ENCODE data around the gene TPO.

Gene TPO

DNA sequence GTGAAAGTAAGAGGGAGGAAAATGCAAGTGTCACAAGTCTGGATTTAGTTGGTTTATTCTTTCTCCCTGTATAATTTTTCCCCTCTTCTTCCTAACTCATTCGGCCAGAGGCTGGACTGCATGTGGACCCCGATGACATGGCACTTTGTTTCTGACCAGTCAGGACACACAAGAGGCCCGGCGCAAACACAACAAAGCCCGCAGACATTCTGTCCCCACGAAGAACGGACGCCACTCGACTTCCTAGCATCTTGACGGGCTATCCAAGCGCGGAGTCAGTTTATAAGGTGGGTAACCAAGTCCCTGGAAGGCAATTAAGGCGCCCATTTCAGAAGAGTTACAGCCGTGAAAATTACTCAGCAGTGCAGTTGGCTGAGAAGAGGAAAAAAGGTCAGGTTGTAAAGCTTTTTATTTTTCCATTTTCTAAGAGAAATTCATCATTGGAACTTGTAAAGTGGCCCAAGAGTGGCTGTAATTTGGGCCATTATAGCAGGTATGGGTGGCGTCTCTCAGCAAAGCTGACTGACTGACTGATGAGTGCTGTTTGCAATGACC, at the start of gene TPO:
TSS of gene TPO (plus strand) at position 308 of the 555 bp plus-strand sequence. CDS start 946 bp downstream, outside the sequence.
- no peaks in the 10 kb centered on the region for H3K9me3 ChIP-seq (ENCODE audit: control insufficient read depth, low read length)
- no peaks in the 10 kb centered on the region for H3K4me1 ChIP-seq (ENCODE audit: control insufficient read depth, insufficient read depth, low read length)
- H3K9ac ChIP-seq (ENCODE audit: low read length), result no peak within 1 kb of the TSS
- no peaks in the 10 kb centered on the region for H3K36me3 ChIP-seq (ENCODE audit: control insufficient read depth, insufficient read depth, low read length)
- no peaks in the 10 kb centered on the region for H3K27me3 ChIP-seq (ENCODE audit: control insufficient read depth, insufficient read depth, low read length)
- no peak within 1 kb of the TSS for H3K4me3 ChIP-seq (ENCODE audit: low read length)

- H3K9ac ChIP-seq (ENCODE audit: low read length), result no peak overlapping the region
- no peaks in the 10 kb centered on the region for H3K36me3 ChIP-seq (ENCODE audit: control insufficient read depth, insufficient read depth, low read length)
- no peaks in the 10 kb centered on the region for H3K27me3 ChIP-seq (ENCODE audit: control insufficient read depth, insufficient read depth, low read length)
- no peak overlapping the region for H3K4me3 ChIP-seq (ENCODE audit: low read length)
- no peaks in the 10 kb centered on the region for H3K4me1 ChIP-seq (ENCODE audit: control insufficient read depth, insufficient read depth, low read length)
- no peaks in the 10 kb centered on the region for H3K9me3 ChIP-seq (ENCODE audit: control insufficient read depth, low read length)
Measured at GRCh38 chr2:1366546-1367134, 46.6 kb upstream of the TPO start.

GRCh38 chr2:1367601-1368000, 45.7 kb upstream of the TPO start:
- H3K4me3 ChIP-seq (ENCODE audit: low read length), result no peak overlapping the region
- H3K36me3 ChIP-seq (ENCODE audit: control insufficient read depth, insufficient read depth, low read length), result no peaks in the 10 kb centered on the region
- no peaks in the 10 kb centered on the region for H3K27me3 ChIP-seq (ENCODE audit: control insufficient read depth, insufficient read depth, low read length)
- no peak overlapping the region for H3K9ac ChIP-seq (ENCODE audit: low read length)
- H3K4me1 ChIP-seq (ENCODE audit: control insufficient read depth, insufficient read depth, low read length), result no peaks in the 10 kb centered on the region
- H3K9me3 ChIP-seq (ENCODE audit: control insufficient read depth, low read length), result no peaks in the 10 kb centered on the region

- Histone ChIP-seq H3K9me3 (ENCODE audit: control insufficient read depth, low read length) (no peaks in the 10 kb centered on the region), H3K36me3 (ENCODE audit: control insufficient read depth, insufficient read depth, low read length) (no peaks in the 10 kb centered on the region), H3K4me3 (ENCODE audit: low read length) (no peak overlapping the region), H3K27me3 (ENCODE audit: control insufficient read depth, insufficient read depth, low read length) (no peaks in the 10 kb centered on the region), H3K4me1 (ENCODE audit: control insufficient read depth, insufficient read depth, low read length) (no peaks in the 10 kb centered on the region), H3K9ac (ENCODE audit: low read length) (no peak overlapping the region)
Measured at GRCh38 chr2:1369905-1370304, 43.4 kb upstream of the TPO start.

DNA sequence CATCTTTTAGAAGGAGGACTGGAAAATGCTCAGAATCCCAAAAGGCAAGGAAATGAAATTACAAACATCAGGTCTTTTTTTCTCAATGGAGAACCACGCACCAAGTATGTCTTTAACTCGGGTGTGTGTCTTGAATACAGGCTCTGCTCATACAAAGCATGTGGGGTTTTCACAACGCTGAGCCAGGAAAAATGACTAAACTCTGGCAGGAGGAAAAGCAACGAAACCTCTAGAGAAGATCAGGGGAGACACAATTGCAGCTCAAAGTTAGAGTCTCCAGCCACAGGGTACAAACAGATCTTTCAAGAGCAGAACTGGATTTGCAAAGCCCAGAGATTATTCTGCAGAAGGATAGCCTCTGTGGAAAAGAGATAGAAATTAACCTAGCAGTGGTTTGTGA, 42.8 kb upstream of the TPO start:
- H3K9me3 ChIP-seq (ENCODE audit: control insufficient read depth, low read length), result no peaks in the 10 kb centered on the region
- H3K4me1 ChIP-seq (ENCODE audit: control insufficient read depth, insufficient read depth, low read length), result no peaks in the 10 kb centered on the region
- H3K27me3 ChIP-seq (ENCODE audit: control insufficient read depth, insufficient read depth, low read length), result no peaks in the 10 kb centered on the region
- H3K36me3 ChIP-seq (ENCODE audit: control insufficient read depth, insufficient read depth, low read length), result no peaks in the 10 kb centered on the region
- no peak overlapping the region for H3K9ac ChIP-seq (ENCODE audit: low read length)
- no peak overlapping the region for H3K4me3 ChIP-seq (ENCODE audit: low read length)

- Histone ChIP-seq H3K27me3 (ENCODE audit: control insufficient read depth, insufficient read depth, low read length) (no peaks in the 10 kb centered on the region), H3K36me3 (ENCODE audit: control insufficient read depth, insufficient read depth, low read length) (no peaks in the 10 kb centered on the region)
Measured at GRCh38 chr2:1371082-1371481, 42.2 kb upstream of the TPO start.

GRCh38 chr2:1373830-1374229, 39.4 kb upstream of the TPO start:
- Histone ChIP-seq H3K27me3 (ENCODE audit: control insufficient read depth, insufficient read depth, low read length) (no peaks in the 10 kb centered on the region), H3K9ac (ENCODE audit: low read length) (no peak overlapping the region)

More at GRCh38 chr2:1371082-1371481, 42.2 kb upstream of the TPO start:
- Histone ChIP-seq H3K4me1 (ENCODE audit: control insufficient read depth, insufficient read depth, low read length) (no peaks in the 10 kb centered on the region), H3K9ac (ENCODE audit: low read length) (no peak overlapping the region), H3K4me3 (ENCODE audit: low read length) (no peak overlapping the region), H3K9me3 (ENCODE audit: control insufficient read depth, low read length) (no peaks in the 10 kb centered on the region)

DNA sequence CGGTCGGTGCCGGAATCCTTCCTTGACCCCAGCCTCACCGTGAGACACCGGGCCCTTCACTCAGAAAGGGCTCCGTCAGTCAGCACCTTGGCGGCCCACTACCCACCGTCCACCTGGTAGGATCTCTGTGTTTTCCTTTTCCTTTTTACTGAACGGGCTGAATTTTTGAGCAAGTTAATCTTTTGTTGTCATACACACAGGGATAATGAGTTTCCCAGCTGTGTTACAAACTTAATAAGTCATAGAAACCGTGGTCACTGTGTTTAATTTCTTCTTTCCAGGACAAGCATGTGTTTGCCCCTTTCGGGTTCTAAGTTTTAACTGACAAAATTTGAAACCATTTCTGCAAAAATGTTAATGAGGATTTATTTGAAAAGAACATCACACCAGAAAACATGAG, 39.0 kb upstream of the TPO start:
- no peak overlapping the region for H3K4me3 ChIP-seq (ENCODE audit: low read length)

More at GRCh38 chr2:1373830-1374229, 39.4 kb upstream of the TPO start:
- no peaks in the 10 kb centered on the region for H3K4me1 ChIP-seq (ENCODE audit: control insufficient read depth, insufficient read depth, low read length)
- H3K9me3 ChIP-seq (ENCODE audit: control insufficient read depth, low read length), result no peaks in the 10 kb centered on the region
- H3K4me3 ChIP-seq (ENCODE audit: low read length), result no peak overlapping the region
- no peaks in the 10 kb centered on the region for H3K36me3 ChIP-seq (ENCODE audit: control insufficient read depth, insufficient read depth, low read length)

DNA sequence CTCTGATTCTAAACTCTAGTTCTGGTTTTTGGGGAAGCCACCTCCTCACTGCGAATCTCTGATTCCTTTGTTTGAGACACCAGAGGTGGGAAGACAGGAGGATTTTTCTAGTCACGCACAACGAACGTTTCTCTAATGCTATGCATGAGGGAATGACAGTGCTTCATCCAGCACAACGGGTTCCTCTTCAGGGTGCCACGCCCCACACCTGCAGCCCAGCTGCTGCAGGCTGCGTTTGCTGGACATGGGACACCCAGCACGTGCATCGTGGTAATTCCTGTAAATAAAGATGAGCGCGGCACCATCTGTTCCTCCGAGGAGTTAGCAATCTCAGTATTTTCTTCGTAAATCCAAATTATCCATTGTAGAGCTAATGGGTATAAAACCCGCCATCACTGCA, 37.5 kb upstream of the TPO start:
- Histone ChIP-seq H3K27me3 (ENCODE audit: control insufficient read depth, insufficient read depth, low read length) (no peaks in the 10 kb centered on the region), H3K9me3 (ENCODE audit: control insufficient read depth, low read length) (no peaks in the 10 kb centered on the region), H3K4me3 (ENCODE audit: low read length) (no peak overlapping the region), H3K4me1 (ENCODE audit: control insufficient read depth, insufficient read depth, low read length) (no peaks in the 10 kb centered on the region), H3K9ac (ENCODE audit: low read length) (no peak overlapping the region), H3K36me3 (ENCODE audit: control insufficient read depth, insufficient read depth, low read length) (no peaks in the 10 kb centered on the region)

More for the DNA sequence above, 39.0 kb upstream of the TPO start:
- Histone ChIP-seq H3K36me3 (ENCODE audit: control insufficient read depth, insufficient read depth, low read length) (no peaks in the 10 kb centered on the region), H3K9me3 (ENCODE audit: control insufficient read depth, low read length) (no peaks in the 10 kb centered on the region), H3K9ac (ENCODE audit: low read length) (no peak overlapping the region), H3K4me1 (ENCODE audit: control insufficient read depth, insufficient read depth, low read length) (no peaks in the 10 kb centered on the region), H3K27me3 (ENCODE audit: control insufficient read depth, insufficient read depth, low read length) (no peaks in the 10 kb centered on the region)

DNA sequence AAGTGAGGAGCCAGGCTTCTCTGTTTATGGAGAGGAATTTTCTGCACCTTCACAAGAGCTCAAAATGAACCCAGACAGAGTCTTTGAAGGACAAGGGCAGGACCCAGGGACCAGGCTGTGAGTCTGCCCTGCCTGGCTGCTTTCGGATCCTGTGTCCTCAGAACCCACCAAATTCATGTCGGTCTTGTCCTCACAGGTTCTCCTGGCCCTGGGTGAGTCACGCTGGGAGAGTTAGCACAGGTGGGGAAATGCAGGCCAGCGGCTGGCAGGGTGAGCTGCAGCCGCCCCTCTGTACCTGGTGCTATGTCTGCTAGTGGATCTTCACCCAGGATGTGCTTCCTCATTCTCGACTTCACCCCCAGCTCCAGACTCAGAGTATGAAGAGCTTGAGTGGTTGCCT, 35.8 kb upstream of the TPO start:
- Histone ChIP-seq H3K4me1 (ENCODE audit: control insufficient read depth, insufficient read depth, low read length) (no peaks in the 10 kb centered on the region), H3K36me3 (ENCODE audit: control insufficient read depth, insufficient read depth, low read length) (no peaks in the 10 kb centered on the region), H3K4me3 (ENCODE audit: low read length) (no peak overlapping the region)

GRCh38 chr2:1378456-1379150, 34.7 kb upstream of the TPO start:
- Histone ChIP-seq H3K4me1 (ENCODE audit: control insufficient read depth, insufficient read depth, low read length) (no peaks in the 10 kb centered on the region), H3K36me3 (ENCODE audit: control insufficient read depth, insufficient read depth, low read length) (no peaks in the 10 kb centered on the region), H3K9me3 (ENCODE audit: control insufficient read depth, low read length) (no peaks in the 10 kb centered on the region), H3K4me3 (ENCODE audit: low read length) (no peak overlapping the region), H3K9ac (ENCODE audit: low read length) (no peak overlapping the region), H3K27me3 (ENCODE audit: control insufficient read depth, insufficient read depth, low read length) (no peaks in the 10 kb centered on the region)

More for the DNA sequence above, 35.8 kb upstream of the TPO start:
- Histone ChIP-seq H3K9ac (ENCODE audit: low read length) (no peak overlapping the region), H3K27me3 (ENCODE audit: control insufficient read depth, insufficient read depth, low read length) (no peaks in the 10 kb centered on the region), H3K9me3 (ENCODE audit: control insufficient read depth, low read length) (no peaks in the 10 kb centered on the region)

DNA sequence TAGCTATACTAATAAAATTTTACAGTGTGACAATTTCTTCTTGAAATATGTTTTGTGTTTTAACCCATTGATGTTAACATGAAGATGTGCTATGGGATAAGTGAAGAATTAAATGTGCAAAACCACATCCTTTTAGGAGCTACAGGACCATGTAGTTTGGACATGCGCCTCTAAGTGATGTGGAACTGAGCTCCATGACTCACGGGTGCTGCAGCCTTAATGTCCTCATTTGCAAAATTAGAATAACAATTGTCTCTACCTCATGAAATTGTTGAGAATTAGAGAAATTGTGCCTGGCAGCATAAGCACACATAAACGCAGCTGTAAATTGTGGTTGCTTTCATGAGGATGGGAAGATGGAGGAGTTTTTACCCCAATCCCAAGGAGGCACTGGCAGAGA, 31.6 kb upstream of the TPO start:
- Histone ChIP-seq H3K36me3 (ENCODE audit: control insufficient read depth, insufficient read depth, low read length) (no peaks in the 10 kb centered on the region), H3K9me3 (ENCODE audit: control insufficient read depth, low read length) (no peaks in the 10 kb centered on the region), H3K27me3 (ENCODE audit: control insufficient read depth, insufficient read depth, low read length) (no peaks in the 10 kb centered on the region)

More for the DNA sequence above, 31.6 kb upstream of the TPO start:
- Histone ChIP-seq H3K9ac (ENCODE audit: low read length) (no peak overlapping the region), H3K4me1 (ENCODE audit: control insufficient read depth, insufficient read depth, low read length) (no peaks in the 10 kb centered on the region), H3K4me3 (ENCODE audit: low read length) (no peak overlapping the region)
